ENCODE measurements around the gene URB1.

The URB1 gene

DNA sequence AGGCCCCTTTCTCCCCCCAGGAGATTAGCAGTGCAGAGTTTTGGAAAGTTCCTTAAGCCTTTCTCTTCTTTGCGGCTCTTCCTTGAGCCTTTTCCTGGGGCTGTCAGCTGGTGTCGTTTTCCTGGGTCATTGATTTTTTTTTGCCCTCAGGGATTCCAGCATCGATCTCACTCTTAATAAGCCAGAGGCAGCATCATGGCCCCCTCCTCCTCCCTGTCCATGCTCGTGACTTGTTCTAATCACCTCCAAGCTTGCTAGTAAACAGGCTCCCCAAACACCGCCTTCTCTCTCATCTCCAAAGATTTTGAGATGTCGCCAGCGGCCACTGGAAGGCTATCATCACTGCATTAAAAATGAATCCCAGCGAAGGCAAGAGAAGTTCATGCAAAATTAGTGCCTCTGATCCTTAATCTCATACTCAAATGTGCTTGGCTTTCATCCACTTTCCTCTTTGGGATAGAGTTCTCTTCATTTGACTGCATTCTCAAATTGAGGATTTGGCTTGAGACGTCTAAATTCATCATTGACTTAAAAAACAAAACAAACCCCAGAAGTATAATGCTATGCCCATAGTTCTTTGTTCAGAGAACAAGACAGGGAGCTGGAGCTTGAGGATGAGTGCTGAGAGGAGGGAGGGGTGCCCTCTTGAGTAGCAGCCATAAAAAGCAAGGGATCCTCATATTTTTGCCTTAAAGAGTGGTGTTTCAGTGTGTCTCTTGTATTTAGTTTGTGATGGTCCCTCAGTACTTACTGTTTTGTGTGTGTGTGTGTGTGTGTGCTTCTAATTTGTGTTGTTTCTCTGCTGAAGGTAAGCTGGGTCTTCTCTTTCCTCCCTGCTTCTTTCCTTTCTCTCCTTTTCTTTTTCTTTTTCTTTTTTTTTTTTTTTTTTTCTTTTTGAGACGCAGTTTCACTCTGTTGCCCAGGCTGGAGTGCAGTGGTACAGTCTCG lies 22.9 kb upstream of the URB1 start:
- no peak overlapping the region for H3K4me2 ChIP-seq (ENCODE audit: low read depth, low read length, poor library complexity, severe bottlenecking)
- H3K9ac ChIP-seq (ENCODE audit: low read depth, low read length, poor library complexity, severe bottlenecking), result no peak overlapping the region
- H3K36me3 ChIP-seq (ENCODE audit: insufficient read depth, low read length), result no peaks in the 10 kb centered on the region
- H3K9me3 ChIP-seq (ENCODE audit: insufficient read depth, low read depth, low read length), result no peaks in the 10 kb centered on the region
- TF ChIP-seq EZH2phosphoT487 (IDR thresholded peaks at IDR 0.05; ENCODE audit: borderline replicate concordance), result no peak
- TF ChIP-seq, protein P1, sequence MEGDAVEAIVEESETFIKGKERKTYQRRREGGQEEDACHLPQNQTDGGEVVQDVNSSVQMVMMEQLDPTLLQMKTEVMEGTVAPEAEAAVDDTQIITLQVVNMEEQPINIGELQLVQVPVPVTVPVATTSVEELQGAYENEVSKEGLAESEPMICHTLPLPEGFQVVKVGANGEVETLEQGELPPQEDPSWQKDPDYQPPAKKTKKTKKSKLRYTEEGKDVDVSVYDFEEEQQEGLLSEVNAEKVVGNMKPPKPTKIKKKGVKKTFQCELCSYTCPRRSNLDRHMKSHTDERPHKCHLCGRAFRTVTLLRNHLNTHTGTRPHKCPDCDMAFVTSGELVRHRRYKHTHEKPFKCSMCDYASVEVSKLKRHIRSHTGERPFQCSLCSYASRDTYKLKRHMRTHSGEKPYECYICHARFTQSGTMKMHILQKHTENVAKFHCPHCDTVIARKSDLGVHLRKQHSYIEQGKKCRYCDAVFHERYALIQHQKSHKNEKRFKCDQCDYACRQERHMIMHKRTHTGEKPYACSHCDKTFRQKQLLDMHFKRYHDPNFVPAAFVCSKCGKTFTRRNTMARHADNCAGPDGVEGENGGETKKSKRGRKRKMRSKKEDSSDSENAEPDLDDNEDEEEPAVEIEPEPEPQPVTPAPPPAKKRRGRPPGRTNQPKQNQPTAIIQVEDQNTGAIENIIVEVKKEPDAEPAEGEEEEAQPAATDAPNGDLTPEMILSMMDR (conservative IDR thresholded peaks at IDR 0.05; ENCODE audit: low read length), result no peak
- no peaks in the 10 kb centered on the region for H3K79me2 ChIP-seq (ENCODE audit: insufficient read depth, low read length)
- no peaks in the 10 kb centered on the region for H3K4me1 ChIP-seq (ENCODE audit: insufficient read depth, low read length, poor library complexity, severe bottlenecking)
- H3F3A ChIP-seq (ENCODE audit: low read depth), result no peaks in the 10 kb centered on the region
- H4K20me1 ChIP-seq (ENCODE audit: insufficient read depth, low read length, poor library complexity, severe bottlenecking), result no peaks in the 10 kb centered on the region
- no peaks in the 10 kb centered on the region for H3K27me3 ChIP-seq (ENCODE audit: insufficient read depth, low read length, poor library complexity, severe bottlenecking)
- no peak overlapping the region for H2AFZ ChIP-seq (ENCODE audit: low read length)
- H3K4me3 ChIP-seq (ENCODE audit: low read length, poor library complexity, severe bottlenecking), result no peak overlapping the region
- H3K9me2 ChIP-seq (replicated peaks; ENCODE audit: low read depth, low read length), result no peaks in the 10 kb centered on the region

DNA sequence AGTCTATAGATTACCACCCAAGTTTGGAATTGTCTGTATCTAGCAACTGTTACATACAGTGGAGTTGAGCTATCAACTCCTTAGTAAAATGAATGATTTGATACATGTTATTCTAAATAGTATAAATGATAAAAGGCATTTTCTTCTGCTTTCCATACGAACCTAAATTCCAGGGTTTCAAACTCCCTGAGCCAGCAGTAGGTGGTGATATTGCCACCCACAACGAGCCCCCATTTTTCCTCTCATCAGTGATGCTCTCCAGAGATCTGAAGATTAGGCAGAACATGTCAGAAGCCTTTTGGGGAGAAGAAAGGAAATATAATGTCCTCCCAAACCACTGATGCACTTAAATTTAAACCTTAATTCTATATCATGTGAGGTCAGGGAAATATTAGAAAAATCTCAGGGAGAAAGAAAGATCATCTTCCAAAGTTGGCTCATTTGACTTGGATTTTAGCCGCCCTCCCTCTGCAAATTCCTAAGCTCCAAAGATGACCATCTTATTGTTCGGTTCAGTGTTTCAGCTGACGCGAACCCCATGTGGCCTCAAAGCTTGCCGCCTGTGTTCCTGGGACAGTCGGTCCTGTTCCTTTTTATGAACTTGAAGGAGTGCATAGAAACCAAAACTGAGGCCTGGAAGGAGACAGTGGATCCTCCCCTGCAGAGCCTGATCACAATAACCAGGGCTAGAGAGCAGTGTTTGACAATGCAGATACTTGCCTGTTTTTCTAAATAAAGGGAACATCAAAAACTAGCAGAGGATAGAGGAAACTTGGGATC lies 22.0 kb upstream of the URB1 start:
- no peak overlapping the region for H3K9ac ChIP-seq (ENCODE audit: low read depth, low read length, poor library complexity, severe bottlenecking)
- H2AFZ ChIP-seq (ENCODE audit: low read length), result no peak overlapping the region
- H3K4me2 ChIP-seq (ENCODE audit: low read depth, low read length, poor library complexity, severe bottlenecking), result no peak overlapping the region
- no peaks in the 10 kb centered on the region for H3K36me3 ChIP-seq (ENCODE audit: insufficient read depth, low read length)
- no peaks in the 10 kb centered on the region for H3F3A ChIP-seq (ENCODE audit: low read depth)
- H4K20me1 ChIP-seq (ENCODE audit: insufficient read depth, low read length, poor library complexity, severe bottlenecking), result no peaks in the 10 kb centered on the region
- H3K9me3 ChIP-seq (ENCODE audit: insufficient read depth, low read depth, low read length), result no peaks in the 10 kb centered on the region
- no peaks in the 10 kb centered on the region for H3K79me2 ChIP-seq (ENCODE audit: insufficient read depth, low read length)
- no peaks in the 10 kb centered on the region for H3K9me2 ChIP-seq (replicated peaks; ENCODE audit: low read depth, low read length)
- no peak overlapping the region for H3K4me3 ChIP-seq (ENCODE audit: low read length, poor library complexity, severe bottlenecking)
- H3K27me3 ChIP-seq (ENCODE audit: insufficient read depth, low read length, poor library complexity, severe bottlenecking), result no peaks in the 10 kb centered on the region
- TF ChIP-seq EZH2phosphoT487 (IDR thresholded peaks at IDR 0.05; ENCODE audit: borderline replicate concordance), result no peak
- TF ChIP-seq, protein P1 (conservative IDR thresholded peaks at IDR 0.05; ENCODE audit: low read length), result no peak
- H3K4me1 ChIP-seq (ENCODE audit: insufficient read depth, low read length, poor library complexity, severe bottlenecking), result no peaks in the 10 kb centered on the region

DNA sequence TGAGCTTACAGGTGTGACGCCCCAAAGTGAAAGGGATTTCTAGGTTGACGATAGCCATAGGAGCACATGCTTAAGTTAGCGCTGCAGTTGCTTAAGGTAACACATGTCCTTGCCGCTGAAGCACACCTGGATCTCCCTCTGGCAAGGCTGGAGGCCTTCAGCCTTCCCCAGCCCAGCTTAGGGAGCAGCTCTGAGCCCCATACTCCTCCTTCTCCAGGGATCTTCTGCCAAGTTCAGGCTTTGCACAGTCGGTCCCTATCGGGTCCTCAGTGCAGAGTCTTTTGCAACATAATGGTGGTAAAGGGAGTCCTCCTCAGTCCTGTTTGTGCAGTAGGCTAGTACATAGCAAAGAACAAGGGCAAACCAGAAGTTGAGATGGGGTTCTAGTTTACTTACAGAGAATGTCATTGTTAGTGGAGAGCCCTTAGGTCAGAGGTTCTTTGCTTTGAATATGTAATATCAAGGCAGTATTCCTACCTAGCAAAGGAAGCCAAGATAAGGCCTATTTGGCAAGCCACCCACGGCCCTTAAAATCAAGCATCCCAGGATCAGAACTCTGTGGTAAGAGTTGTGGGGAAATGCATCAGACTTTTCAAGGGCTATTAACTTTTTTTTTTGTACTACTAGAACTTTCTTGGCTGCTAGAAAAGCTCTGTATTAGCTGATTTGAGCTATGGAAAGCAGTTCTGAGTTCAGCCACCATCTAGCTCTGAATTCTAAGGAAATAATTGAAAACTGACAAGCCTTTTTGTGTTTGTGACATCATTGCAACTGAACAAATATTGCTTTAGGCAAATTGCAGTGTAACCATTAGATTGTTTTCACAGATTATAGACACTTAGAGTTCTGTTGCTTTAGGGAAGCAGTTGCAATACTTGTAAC lies 21.1 kb upstream of the URB1 start:
- no peak for TF ChIP-seq EZH2phosphoT487 (IDR thresholded peaks at IDR 0.05; ENCODE audit: borderline replicate concordance)
- TF ChIP-seq, protein P1 (conservative IDR thresholded peaks at IDR 0.05; ENCODE audit: low read length), result no peak
- no peaks in the 10 kb centered on the region for H3K36me3 ChIP-seq (ENCODE audit: insufficient read depth, low read length)
- no peak overlapping the region for H3K4me2 ChIP-seq (ENCODE audit: low read depth, low read length, poor library complexity, severe bottlenecking)
- no peaks in the 10 kb centered on the region for H3K79me2 ChIP-seq (ENCODE audit: insufficient read depth, low read length)
- H2AFZ ChIP-seq (ENCODE audit: low read length), result no peak overlapping the region
- H3K4me1 ChIP-seq (ENCODE audit: insufficient read depth, low read length, poor library complexity, severe bottlenecking), result no peaks in the 10 kb centered on the region
- no peaks in the 10 kb centered on the region for H3K9me3 ChIP-seq (ENCODE audit: insufficient read depth, low read depth, low read length)
- H3K9me2 ChIP-seq (replicated peaks; ENCODE audit: low read depth, low read length), result no peaks in the 10 kb centered on the region
- no peak overlapping the region for H3K4me3 ChIP-seq (ENCODE audit: low read length, poor library complexity, severe bottlenecking)
- H3K27me3 ChIP-seq (ENCODE audit: insufficient read depth, low read length, poor library complexity, severe bottlenecking), result no peaks in the 10 kb centered on the region
- H3F3A ChIP-seq (ENCODE audit: low read depth), result no peaks in the 10 kb centered on the region
- no peaks in the 10 kb centered on the region for H4K20me1 ChIP-seq (ENCODE audit: insufficient read depth, low read length, poor library complexity, severe bottlenecking)
- no peak overlapping the region for H3K9ac ChIP-seq (ENCODE audit: low read depth, low read length, poor library complexity, severe bottlenecking)

All from Loucy (cell line).